Panc1 (cell line): ENCODE data around the gene PAGE2. TPM values are rescaled to one million over a fixed set of nuclear protein-coding genes. Genes with fewer than 3 reads are reported as not detected.
"Not testable (repeated sequence)": the region's sequence is repeated elsewhere in the genome, so short reads cannot be mapped to it uniquely, and the experiment has no call there.

ENCODE experiments used
- ATAC-seq: fragments of 200-7000 bp; cut with Tn5 transposase; 2 replicates; pipeline ENCODE4 v1.9.1; 2020; ENCODE audit warnings: mild to moderate bottlenecking, moderate library complexity
- BruUV-seq: library from RNA; stranded (reverse); fragments of 400-500 nt; replicated peaks from 2 replicates; lab custom pipeline; 2021; lab: Mats Ljungman, UMichigan
- CTCF ChIA-PET: fragments of 300-600 bp; sonication (Branson Sonifier 250); formaldehyde crosslinking; loops from one replicate; lab custom pipeline; 2022; ENCODE audit warnings: antibody characterized with exemption; lab: Charles Lee
- POLR2A ChIA-PET: fragments of 300-600 bp; sonication (Branson Sonifier 250); formaldehyde crosslinking; loops from one replicate; lab custom pipeline; 2022; ENCODE audit warnings: antibody characterized with exemption; lab: Charles Lee
- DNase-seq: peaks from one replicate; pipeline ENCODE4 v3.0.0-alpha.2; 2010; ENCODE audit warnings: low read depth, low spot score
- H3K27ac ChIP-seq: 2 replicates; pipeline ENCODE4 v1.5.1; 2011; ENCODE audit warnings: mild to moderate bottlenecking, low read length, inconsistent platforms
- H3K27me3 ChIP-seq: fragments of 200-500 bp; sonication (Bioruptor generic); 2 replicates; pipeline ENCODE4 v1.6.0; 2014; ENCODE audit warnings: low read length, inconsistent platforms; ENCODE audit not compliant: control insufficient read depth, insufficient read depth
- H3K36me3 ChIP-seq: fragments of 200-500 bp; sonication (Bioruptor generic); 2 replicates; pipeline ENCODE4 v1.5.1; 2014; ENCODE audit warnings: inconsistent platforms, mild to moderate bottlenecking, low read length, moderate library complexity; ENCODE audit not compliant: control insufficient read depth, insufficient read depth
- H3K4me1 ChIP-seq: 2 replicates; pipeline ENCODE4 v1.5.1; 2011; ENCODE audit warnings: inconsistent platforms, mild to moderate bottlenecking, low read length, moderate library complexity; ENCODE audit not compliant: control insufficient read depth, insufficient read depth
- H3K4me3 ChIP-seq, 2 experiments: 2 replicates each; pipeline ENCODE4 v1.5.1; 2011 to 2012; ENCODE audit warnings: low read depth in 2 of 2, low read length in 2 of 2, mild to moderate bottlenecking in 2 of 2, inconsistent platforms in 1 of 2, moderate library complexity in 1 of 2
- H3K9me3 ChIP-seq: fragments of 200-500 bp; sonication (Bioruptor generic); 2 replicates; pipeline ENCODE4 v1.5.1; 2014; ENCODE audit warnings: low read depth, mild to moderate bottlenecking, inconsistent platforms, low read length, moderate library complexity; ENCODE audit not compliant: control insufficient read depth, insufficient read depth
- CTCF ChIP-seq: fragments of 450-650 bp; IDR thresholded peaks from 2 replicates; pipeline ENCODE4 v1.5.1; 2017; ENCODE audit warnings: mild to moderate bottlenecking
- POLR2AphosphoS5 ChIP-seq: IDR thresholded peaks from 2 replicates; pipeline ENCODE4 v1.6.1; 2012; ENCODE audit warnings: mild to moderate bottlenecking, low read depth, low read length, moderate library complexity
- SIN3A ChIP-seq: IDR thresholded peaks from 2 replicates; pipeline ENCODE4 v1.6.1; 2012; ENCODE audit warnings: low read depth, mild to moderate bottlenecking, low read length, moderate library complexity, borderline replicate concordance; ENCODE audit not compliant: insufficient read depth
- TCF7L2 ChIP-seq: IDR thresholded peaks from 2 replicates; pipeline ENCODE4 v1.6.1; 2011; ENCODE audit warnings: mild to moderate bottlenecking, low read depth, low read length, inconsistent platforms
- in situ Hi-C: cut with HindIII; loops from 2 replicates; pipeline ENCODE4 v1.10.0; 2016; ENCODE audit warnings: low sequenced_read_pairs, low pct_unique_long_range_greater_than_20kb
- intact Hi-C: fragments of 100-400 bp; cut with micrococcal nuclease; formaldehyde crosslinking; loops from one replicate; pipeline ENCODE4 v1.10.0; 2022; ENCODE audit not compliant: unreplicated experiment
- total RNA-seq: library from RNA; stranded (reverse); gene quantifications from one replicate; pipeline ENCODE4 v1.2.1, GENCODE V29; 2021; ENCODE audit not compliant: unreplicated experiment
- TF ChIP-seq, protein P1 (sequence below), 2 experiments: IDR thresholded peaks; 2 replicates each; pipeline ENCODE4 v1.6.1; 2011 to 2012; ENCODE audit warnings: low read depth in 2 of 2, control low read depth in 1 of 2, low read length in 1 of 2, mild to moderate bottlenecking in 1 of 2, moderate library complexity in 1 of 2; ENCODE audit not compliant: insufficient read depth in 1 of 2

PAGE2 gene
- total RNA-seq, 1 experiment from 2014 or later: not detected

- ChIA-PET POLR2A (no interaction called here), CTCF (no interaction called here)
- Histone ChIP-seq H3K4me3 (no peak overlapping the region), H3K36me3 (no peaks in the 10 kb centered on the region), H3K9me3 (no peaks in the 10 kb centered on the region), H3K27ac (no peak overlapping the region), H3K4me1 (no peaks in the 10 kb centered on the region), H3K27me3 (no peaks in the 10 kb centered on the region)
- intact Hi-C loops (no loop called here), in situ Hi-C loops (no loop called here)
- TF ChIP-seq TCF7L2: no peak
- TF ChIP-seq SIN3A: no peak
- no peak for TF ChIP-seq CTCF
- TF ChIP-seq, protein P1, sequence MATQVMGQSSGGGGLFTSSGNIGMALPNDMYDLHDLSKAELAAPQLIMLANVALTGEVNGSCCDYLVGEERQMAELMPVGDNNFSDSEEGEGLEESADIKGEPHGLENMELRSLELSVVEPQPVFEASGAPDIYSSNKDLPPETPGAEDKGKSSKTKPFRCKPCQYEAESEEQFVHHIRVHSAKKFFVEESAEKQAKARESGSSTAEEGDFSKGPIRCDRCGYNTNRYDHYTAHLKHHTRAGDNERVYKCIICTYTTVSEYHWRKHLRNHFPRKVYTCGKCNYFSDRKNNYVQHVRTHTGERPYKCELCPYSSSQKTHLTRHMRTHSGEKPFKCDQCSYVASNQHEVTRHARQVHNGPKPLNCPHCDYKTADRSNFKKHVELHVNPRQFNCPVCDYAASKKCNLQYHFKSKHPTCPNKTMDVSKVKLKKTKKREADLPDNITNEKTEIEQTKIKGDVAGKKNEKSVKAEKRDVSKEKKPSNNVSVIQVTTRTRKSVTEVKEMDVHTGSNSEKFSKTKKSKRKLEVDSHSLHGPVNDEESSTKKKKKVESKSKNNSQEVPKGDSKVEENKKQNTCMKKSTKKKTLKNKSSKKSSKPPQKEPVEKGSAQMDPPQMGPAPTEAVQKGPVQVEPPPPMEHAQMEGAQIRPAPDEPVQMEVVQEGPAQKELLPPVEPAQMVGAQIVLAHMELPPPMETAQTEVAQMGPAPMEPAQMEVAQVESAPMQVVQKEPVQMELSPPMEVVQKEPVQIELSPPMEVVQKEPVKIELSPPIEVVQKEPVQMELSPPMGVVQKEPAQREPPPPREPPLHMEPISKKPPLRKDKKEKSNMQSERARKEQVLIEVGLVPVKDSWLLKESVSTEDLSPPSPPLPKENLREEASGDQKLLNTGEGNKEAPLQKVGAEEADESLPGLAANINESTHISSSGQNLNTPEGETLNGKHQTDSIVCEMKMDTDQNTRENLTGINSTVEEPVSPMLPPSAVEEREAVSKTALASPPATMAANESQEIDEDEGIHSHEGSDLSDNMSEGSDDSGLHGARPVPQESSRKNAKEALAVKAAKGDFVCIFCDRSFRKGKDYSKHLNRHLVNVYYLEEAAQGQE (IDR thresholded peaks at IDR 0.05; ENCODE audit: insufficient read depth in 1 of 2, low read depth in 2 of 2, low read length in 1 of 2): no peak
- no peak for TF ChIP-seq POLR2AphosphoS5
- BruUV-seq: no TSS peak
- ATAC-seq (no peak), DNase-seq (no peak)
Observed at GRCh38 chrX:55132416-55132815, 43.6 kb downstream of the PAGE2 start.

DNA sequence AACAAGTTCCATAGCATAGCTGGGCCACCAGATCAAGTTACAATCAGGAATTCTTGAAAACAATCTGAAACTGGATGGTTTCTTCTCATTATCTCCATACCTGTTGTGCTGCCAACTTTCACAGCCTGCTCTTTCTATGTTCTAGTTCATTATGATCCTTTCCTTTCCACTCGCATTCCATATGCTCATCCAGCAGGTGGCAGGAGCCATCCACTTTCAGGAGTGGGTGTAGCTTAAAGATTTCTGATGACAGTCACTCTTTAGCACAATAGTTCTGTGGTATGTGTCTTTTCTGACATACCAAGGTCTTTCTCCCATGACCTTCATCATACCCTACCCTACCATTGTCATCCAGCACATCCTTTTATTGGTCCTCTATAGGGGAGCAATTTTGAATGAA, 46.4 kb downstream of the PAGE2 start:
- DNase-seq: peak; percentile 24
- ChIA-PET CTCF (no interaction called here), POLR2A (no interaction called here)
- in situ Hi-C loops (no loop called here), intact Hi-C loops (no loop called here)
- no peak overlapping the region for H3K27ac ChIP-seq
- H3K9me3 ChIP-seq: no peaks in the 10 kb centered on the region
- 0 out of 2 replicates have a peak, but pooled peaks have one; percentile 56 for ATAC-seq
- no peak overlapping the region for H3K4me3 ChIP-seq
- no peaks in the 10 kb centered on the region for H3K4me1 ChIP-seq
- no peaks in the 10 kb centered on the region for H3K27me3 ChIP-seq
- no peaks in the 10 kb centered on the region for H3K36me3 ChIP-seq
- no TSS peak for BruUV-seq
- TF ChIP-seq, protein P1 (IDR thresholded peaks at IDR 0.05; ENCODE audit: insufficient read depth in 1 of 2, low read depth in 2 of 2, low read length in 1 of 2): no peak
- peak; percentile 55 for TF ChIP-seq CTCF

- H3K9me3 ChIP-seq, DNase-seq, in situ Hi-C loops, H3K4me1 ChIP-seq, H3K4me3 ChIP-seq, BruUV-seq, H3K27me3 ChIP-seq, intact Hi-C loops, CTCF ChIA-PET, ATAC-seq, H3K27ac ChIP-seq, H3K36me3 ChIP-seq, POLR2A ChIA-PET: not testable (repeated sequence)
Observed at GRCh38 chrX:55140800-55141199, 52.0 kb downstream of the PAGE2 start.
